IPS DF 19.7 (cell line): ENCODE results near the gene ERI3.

Experiments
- DNase-seq: peaks from one replicate; pipeline ENCODE4 v3.0.0-alpha.2; 2013; ENCODE audit warnings: low read depth, low spot score

The ERI3 gene

GRCh38 chr1:44238660-44239059 is 116.4 kb downstream of the ERI3 start:
- no peak for DNase-seq

- peak; percentile 61 for DNase-seq
These were observed 117.2 kb downstream of the ERI3 start for GRCh38 chr1:44237721-44238457.

GRCh38 chr1:44236490-44237272 is 118.4 kb downstream of the ERI3 start:
- no peak for DNase-seq

- no peak for DNase-seq
These were observed 119.2 kb downstream of the ERI3 start for GRCh38 chr1:44235808-44236207.

- no peak for DNase-seq
These were observed 121.5 kb downstream of the ERI3 start for GRCh38 chr1:44233593-44233992.

- DNase-seq: no peak
These were observed 124.3 kb downstream of the ERI3 start for GRCh38 chr1:44230796-44231195.

- no peak for DNase-seq
These were observed 125.5 kb downstream of the ERI3 start for GRCh38 chr1:44229435-44230167.

GRCh38 chr1:44228218-44228617 is 126.8 kb downstream of the ERI3 start:
- no peak for DNase-seq

GRCh38 chr1:44227211-44227610 is 127.8 kb downstream of the ERI3 start:
- no peak for DNase-seq

GRCh38 chr1:44225761-44226160 is 129.3 kb downstream of the ERI3 start:
- no peak for DNase-seq

GRCh38 chr1:44223187-44223610 is 131.9 kb downstream of the ERI3 start:
- DNase-seq: no peak

- no peak for DNase-seq
These were observed 132.5 kb downstream of the ERI3 start for GRCh38 chr1:44222397-44223186.

GRCh38 chr1:44221769-44222168 is 133.3 kb downstream of the ERI3 start:
- no peak for DNase-seq

GRCh38 chr1:44220755-44221154 is 134.3 kb downstream of the ERI3 start:
- DNase-seq: no peak

GRCh38 chr1:44220001-44220751 is 134.9 kb downstream of the ERI3 start:
- no peak for DNase-seq

- no peak for DNase-seq
These were observed 135.8 kb downstream of the ERI3 start for GRCh38 chr1:44219301-44219626.

GRCh38 chr1:44218503-44219300 is 136.4 kb downstream of the ERI3 start:
- DNase-seq: no peak

GRCh38 chr1:44217809-44218410 is 137.1 kb downstream of the ERI3 start:
- DNase-seq: peak; percentile 38

GRCh38 chr1:44213222-44214112 is 141.6 kb downstream of the ERI3 start, which contains the start of gene DMAP1:
TSS of gene DMAP1 (plus strand) at chr1:44213471. CDS start at chr1:44213754, 283 bp downstream.
- peak; percentile 50 for DNase-seq
